IPS-18a (cell line): Measurements from ENCODE around the gene NLK.
"Not testable (repeated sequence)": the region's sequence is repeated elsewhere in the genome, so short reads cannot be mapped to it uniquely, and the experiment has no call there.

Source experiments
- H3K27ac ChIP-seq: one replicate; pipeline ENCODE4 v1.5.1; 2013; ENCODE audit warnings: low read length
- H3K27me3 ChIP-seq: one replicate; pipeline ENCODE4 v1.6.1; 2013; ENCODE audit warnings: mild to moderate bottlenecking, low read length; ENCODE audit not compliant: control insufficient read depth, insufficient read depth
- H3K36me3 ChIP-seq: one replicate; pipeline ENCODE4 v1.6.1; 2013; ENCODE audit warnings: low read depth, low read length; ENCODE audit not compliant: control insufficient read depth
- H3K4me1 ChIP-seq: one replicate; pipeline ENCODE4 v1.6.1; 2013; ENCODE audit warnings: low read depth, low read length; ENCODE audit not compliant: control insufficient read depth
- H3K4me3 ChIP-seq: one replicate; pipeline ENCODE4 v1.5.1; 2013; ENCODE audit warnings: low read length
- H3K9ac ChIP-seq: one replicate; pipeline ENCODE4 v1.6.1; 2013; ENCODE audit warnings: mild to moderate bottlenecking, low read length, moderate library complexity
- H3K9me3 ChIP-seq: one replicate; pipeline ENCODE4 v1.6.1; 2013; ENCODE audit warnings: low read depth, low read length; ENCODE audit not compliant: control insufficient read depth

NLK gene

DNA sequence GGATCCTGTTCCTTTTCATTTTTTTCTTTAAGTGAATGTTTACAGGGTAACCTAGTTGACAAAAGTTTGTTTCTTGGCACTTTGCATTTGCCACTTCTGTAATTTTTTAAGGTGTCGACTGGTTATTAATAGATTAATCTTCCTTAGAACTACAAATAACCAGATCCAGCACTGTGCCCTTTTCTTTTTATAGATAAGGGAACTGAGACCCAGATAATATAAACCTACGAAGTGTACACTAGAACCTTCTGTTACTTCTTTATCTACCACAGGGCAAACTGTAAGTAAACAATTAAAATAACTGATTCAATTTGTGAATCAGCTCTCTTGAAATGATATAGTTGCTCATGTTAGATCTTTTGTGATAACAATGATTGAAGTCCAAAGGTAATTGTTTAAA lies 55.4 kb downstream of the NLK start:
- Histone ChIP-seq H3K9me3 (no peaks in the 10 kb centered on the region), H3K9ac (no peak overlapping the region), H3K27me3 (no peaks in the 10 kb centered on the region), H3K4me3 (no peak overlapping the region), H3K27ac (no peak overlapping the region), H3K36me3 (no peaks in the 10 kb centered on the region), H3K4me1 (peaks cover 22% of the 10 kb centered on the region)

DNA sequence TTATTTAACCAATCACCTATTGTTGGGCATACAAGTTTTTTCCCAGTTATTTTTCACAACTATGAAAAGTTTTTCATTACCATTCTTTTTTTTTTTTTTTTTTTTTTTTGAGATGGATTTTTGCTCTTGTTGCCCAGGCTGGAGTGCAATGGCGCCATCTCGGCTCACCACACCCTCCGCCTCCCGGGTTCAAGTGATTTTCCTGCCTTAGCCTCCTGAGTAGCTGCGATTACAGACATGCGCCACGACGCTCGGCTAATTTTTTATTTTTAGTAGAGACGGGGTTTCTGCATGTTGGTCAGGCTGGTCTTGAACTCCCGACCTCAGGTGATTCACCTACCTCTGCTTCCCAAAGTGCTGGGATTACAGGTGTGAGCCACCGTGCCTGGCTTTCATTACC lies 56.1 kb downstream of the NLK start:
- not testable (repeated sequence) for H3K27ac ChIP-seq, H3K27me3 ChIP-seq, H3K9ac ChIP-seq, H3K9me3 ChIP-seq, H3K4me3 ChIP-seq, H3K36me3 ChIP-seq
- peaks cover 16% of the 10 kb centered on the region for H3K4me1 ChIP-seq

DNA sequence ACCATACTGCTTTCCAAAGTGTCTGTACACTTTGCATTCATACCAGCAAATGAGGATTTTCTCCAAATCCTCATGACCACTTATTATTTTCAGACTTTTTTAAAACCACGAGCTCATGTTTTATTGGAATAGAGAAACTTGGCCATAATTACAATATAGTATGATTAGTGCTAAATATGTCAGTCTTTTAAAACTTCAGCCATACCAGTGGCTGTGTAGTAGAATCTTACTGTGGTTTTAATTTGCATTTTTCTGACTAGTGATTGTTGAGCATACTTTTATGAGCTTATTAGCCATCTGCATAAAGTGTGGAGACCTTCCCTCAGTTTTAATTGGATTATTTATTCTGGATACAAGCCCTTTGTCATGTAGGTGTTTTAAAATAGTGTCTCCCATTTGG lies 57.8 kb downstream of the NLK start:
- Histone ChIP-seq H3K27ac (no peak overlapping the region), H3K4me3 (no peak overlapping the region), H3K4me1 (peaks cover 5% of the 10 kb centered on the region), H3K27me3 (no peaks in the 10 kb centered on the region), H3K9ac (no peak overlapping the region), H3K9me3 (no peaks in the 10 kb centered on the region), H3K36me3 (no peaks in the 10 kb centered on the region)

DNA sequence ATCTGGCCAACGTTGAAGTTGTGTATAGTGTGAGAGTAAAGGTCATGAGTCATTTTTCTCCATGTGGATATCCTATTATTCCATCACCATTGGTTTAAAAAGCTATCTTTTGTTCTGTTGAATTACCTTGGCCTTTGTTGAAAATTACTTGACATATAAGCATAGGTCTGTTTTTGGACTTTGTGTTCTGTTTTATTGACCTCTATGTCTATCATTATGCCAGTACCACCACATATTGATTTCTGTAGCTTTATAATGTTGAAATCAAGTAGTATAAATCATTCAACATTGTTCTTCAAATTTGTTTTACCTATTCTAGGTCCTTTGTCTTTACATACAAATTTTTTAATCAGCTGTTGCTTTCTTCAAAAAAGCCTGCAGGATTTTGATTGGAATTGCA lies 58.5 kb downstream of the NLK start:
- no peaks in the 10 kb centered on the region for H3K36me3 ChIP-seq
- H3K27me3 ChIP-seq = no peaks in the 10 kb centered on the region
- H3K4me1 ChIP-seq = peaks cover 5% of the 10 kb centered on the region
- H3K9me3 ChIP-seq = no peaks in the 10 kb centered on the region
- H3K27ac ChIP-seq = no peak overlapping the region
- H3K4me3 ChIP-seq = no peak overlapping the region
- H3K9ac ChIP-seq = no peak overlapping the region

DNA sequence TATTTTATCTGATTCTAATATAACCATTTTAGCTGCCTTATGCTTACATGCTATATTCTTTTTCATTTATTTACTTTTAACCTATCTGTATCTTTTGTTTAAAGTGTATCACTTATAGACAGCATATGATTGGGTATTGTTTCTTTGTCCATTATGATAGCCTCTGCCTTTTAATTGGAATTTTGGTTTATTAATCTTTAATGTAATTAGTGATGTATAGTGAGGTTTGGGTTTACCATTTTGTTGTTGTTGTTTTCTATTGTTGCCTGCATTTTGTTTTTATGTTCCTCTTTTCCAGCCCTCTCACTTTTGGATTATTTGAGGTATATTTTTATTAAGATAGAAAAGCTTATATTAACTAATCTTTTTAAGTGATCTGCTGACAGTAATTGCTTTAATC lies 59.4 kb downstream of the NLK start:
- no peaks in the 10 kb centered on the region for H3K27me3 ChIP-seq
- H3K4me3 ChIP-seq = no peak overlapping the region
- H3K27ac ChIP-seq = no peak overlapping the region
- no peaks in the 10 kb centered on the region for H3K9me3 ChIP-seq
- H3K4me1 ChIP-seq = no peaks in the 10 kb centered on the region
- no peaks in the 10 kb centered on the region for H3K36me3 ChIP-seq
- H3K9ac ChIP-seq = no peak overlapping the region

DNA sequence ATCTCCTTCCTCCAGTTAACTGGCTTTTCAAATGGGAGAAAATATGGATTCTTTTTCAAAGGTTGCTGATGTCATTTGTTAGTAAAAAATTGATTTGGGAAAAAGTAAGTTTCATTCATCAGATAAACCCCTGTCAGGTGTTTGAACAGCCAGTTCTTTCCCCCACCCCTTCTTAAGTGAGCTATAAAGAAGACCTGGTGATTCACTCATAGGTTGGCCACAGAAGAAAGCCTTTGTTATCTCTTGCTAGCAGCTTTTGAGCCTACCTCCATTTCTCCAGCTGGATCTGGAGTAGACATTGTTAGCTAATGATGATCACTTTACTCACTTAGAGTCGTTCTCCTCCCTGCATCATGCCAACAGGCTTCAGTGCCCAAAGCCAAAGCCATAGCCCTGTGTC lies 63.0 kb downstream of the NLK start:
- H3K9me3 ChIP-seq = no peaks in the 10 kb centered on the region
- H3K4me1 ChIP-seq = no peaks in the 10 kb centered on the region
- H3K27me3 ChIP-seq = no peaks in the 10 kb centered on the region
- no peak overlapping the region for H3K4me3 ChIP-seq
- no peak overlapping the region for H3K9ac ChIP-seq
- no peaks in the 10 kb centered on the region for H3K36me3 ChIP-seq
- no peak overlapping the region for H3K27ac ChIP-seq

DNA sequence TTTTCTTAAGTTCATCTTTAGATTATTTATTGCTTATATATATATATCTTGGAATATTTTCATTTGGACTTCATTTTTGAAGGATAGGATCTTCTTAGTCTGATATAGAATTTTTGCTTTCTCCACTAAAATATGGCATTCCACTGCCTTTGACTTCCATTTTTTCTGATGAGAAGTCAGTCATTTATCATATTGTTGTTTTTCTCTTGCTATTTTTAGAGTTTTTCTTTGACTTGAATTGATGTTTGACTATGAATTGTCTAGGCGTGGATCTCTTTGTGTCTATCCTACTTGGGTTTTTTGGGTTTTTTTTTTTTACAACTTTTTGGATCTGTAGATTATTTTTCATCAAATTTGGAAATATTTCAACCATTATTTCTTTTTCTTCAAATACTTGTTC lies 67.7 kb downstream of the NLK start:
- Histone ChIP-seq H3K36me3 (no peaks in the 10 kb centered on the region), H3K27ac (no peak overlapping the region), H3K27me3 (no peaks in the 10 kb centered on the region), H3K4me1 (peaks cover 26% of the 10 kb centered on the region), H3K4me3 (no peak overlapping the region), H3K9ac (no peak overlapping the region), H3K9me3 (no peaks in the 10 kb centered on the region)

DNA sequence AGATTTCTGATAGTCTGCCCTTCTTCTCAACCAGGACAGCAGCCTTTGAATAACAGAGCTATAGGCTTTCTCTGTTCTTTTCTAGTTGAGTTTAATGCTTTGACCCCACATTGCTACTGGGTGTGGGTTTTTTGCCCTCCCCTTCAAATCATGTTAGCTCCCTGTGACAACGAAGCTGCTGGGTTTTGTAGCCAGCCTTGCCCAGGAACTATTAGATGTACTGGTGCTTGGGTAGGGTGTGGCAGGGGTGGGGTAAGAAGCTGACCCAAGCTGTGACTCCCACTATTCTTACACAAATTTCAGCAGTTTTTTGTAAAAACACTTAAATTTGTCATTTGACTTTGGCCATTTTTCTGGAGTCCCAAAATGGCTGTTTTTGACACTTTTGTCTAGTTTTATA lies 69.7 kb downstream of the NLK start:
- Histone ChIP-seq H3K27me3 (no peaks in the 10 kb centered on the region), H3K9me3 (no peaks in the 10 kb centered on the region), H3K27ac (no peak overlapping the region), H3K9ac (no peak overlapping the region), H3K36me3 (no peaks in the 10 kb centered on the region), H3K4me1 (peaks cover 27% of the 10 kb centered on the region), H3K4me3 (no peak overlapping the region)

DNA sequence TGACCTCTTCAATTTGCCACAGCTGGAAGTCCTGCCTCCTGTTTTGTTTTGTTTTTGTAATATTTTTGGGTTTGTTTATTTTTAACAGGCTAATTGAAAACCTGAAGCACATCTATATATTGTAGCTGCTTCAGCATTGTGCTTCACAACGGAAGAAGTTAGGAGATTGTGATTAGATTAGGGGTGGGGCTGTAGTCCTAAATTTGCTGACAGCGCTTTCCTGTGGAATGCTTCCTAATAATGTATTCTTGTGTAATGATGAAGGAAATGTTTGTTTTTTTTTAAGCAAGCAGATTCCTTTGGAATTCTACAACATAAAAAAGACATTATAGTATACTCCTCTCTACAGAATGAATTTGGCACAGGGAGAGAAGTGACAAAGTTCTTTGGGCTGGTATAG lies 70.1 kb downstream of the NLK start:
- H3K27me3 ChIP-seq = no peaks in the 10 kb centered on the region
- H3K36me3 ChIP-seq = no peaks in the 10 kb centered on the region
- no peak overlapping the region for H3K4me3 ChIP-seq
- H3K9ac ChIP-seq = no peak overlapping the region
- H3K9me3 ChIP-seq = no peaks in the 10 kb centered on the region
- peaks cover 27% of the 10 kb centered on the region for H3K4me1 ChIP-seq
- H3K27ac ChIP-seq = no peak overlapping the region

DNA sequence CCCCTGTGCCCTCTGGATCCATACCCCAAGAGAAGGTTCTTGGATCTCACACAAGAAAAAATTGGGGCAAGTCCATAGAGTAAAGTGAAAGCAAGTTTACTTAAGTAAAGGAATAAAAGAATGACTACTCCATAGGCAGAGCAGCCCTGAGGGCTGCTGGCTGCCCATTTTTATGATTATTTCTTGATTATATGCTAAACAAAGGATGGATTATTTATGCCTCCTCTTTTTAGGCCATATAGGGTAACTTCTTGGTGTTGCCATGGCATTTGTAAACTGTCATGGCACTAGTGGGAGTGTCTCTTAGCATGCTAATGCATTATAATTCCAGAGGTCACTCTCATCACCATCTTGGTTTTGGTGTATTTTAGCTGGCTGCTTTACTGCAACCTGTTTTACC lies 70.8 kb downstream of the NLK start:
- Histone ChIP-seq H3K27ac (no peak overlapping the region), H3K9me3 (no peaks in the 10 kb centered on the region)

DNA sequence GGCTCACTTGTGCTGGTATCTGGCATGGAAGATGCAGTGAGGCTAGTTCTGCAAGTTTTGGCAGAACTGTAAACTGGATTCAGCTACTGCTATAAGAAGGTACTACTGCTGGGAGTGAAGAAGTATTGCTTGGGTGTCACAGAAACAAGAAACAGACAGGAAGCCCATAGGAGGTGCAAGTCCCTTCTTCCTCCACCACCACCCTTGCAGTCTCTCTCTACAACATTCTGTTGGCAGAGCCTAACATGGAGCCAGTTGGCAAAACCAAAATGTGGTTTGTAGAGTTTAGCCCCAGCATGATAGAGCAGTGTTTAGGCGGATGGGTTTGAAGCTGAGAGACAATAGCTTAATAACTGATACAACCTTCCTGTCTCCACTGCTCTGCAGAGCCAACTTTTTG lies 72.6 kb downstream of the NLK start:
- Histone ChIP-seq H3K4me1 (peaks cover 27% of the 10 kb centered on the region), H3K36me3 (no peaks in the 10 kb centered on the region), H3K27ac (no peak overlapping the region), H3K27me3 (no peaks in the 10 kb centered on the region), H3K9me3 (no peaks in the 10 kb centered on the region), H3K4me3 (no peak overlapping the region), H3K9ac (no peak overlapping the region)

More for the DNA sequence above, 70.8 kb downstream of the NLK start:
- Histone ChIP-seq H3K4me1 (peaks cover 27% of the 10 kb centered on the region), H3K9ac (no peak overlapping the region), H3K36me3 (no peaks in the 10 kb centered on the region), H3K27me3 (no peaks in the 10 kb centered on the region), H3K4me3 (no peak overlapping the region)

DNA sequence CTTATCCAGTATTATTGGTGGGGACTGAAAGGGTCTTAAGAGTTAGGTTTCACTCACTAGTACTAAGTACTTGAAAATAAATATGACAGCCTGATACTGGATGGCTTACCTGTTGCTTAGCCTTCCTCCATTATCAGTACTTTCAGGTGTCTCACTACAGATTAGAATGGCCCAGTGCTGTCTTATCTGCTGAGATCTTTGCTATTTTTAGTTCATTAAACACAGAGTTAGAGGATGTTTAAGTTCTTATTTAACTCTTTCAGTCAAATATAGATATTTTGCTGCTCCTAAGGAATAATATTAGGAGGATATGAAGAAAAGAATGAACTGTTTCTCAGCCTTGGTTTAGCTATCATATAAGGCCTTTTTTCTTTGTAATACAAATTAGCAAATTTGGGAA lies 74.8 kb downstream of the NLK start:
- H3K4me1 ChIP-seq = peaks cover 27% of the 10 kb centered on the region
- H3K27me3 ChIP-seq = no peaks in the 10 kb centered on the region
- no peaks in the 10 kb centered on the region for H3K9me3 ChIP-seq
- H3K36me3 ChIP-seq = no peaks in the 10 kb centered on the region
- H3K27ac ChIP-seq = no peak overlapping the region
- H3K9ac ChIP-seq = no peak overlapping the region
- H3K4me3 ChIP-seq = no peak overlapping the region

DNA sequence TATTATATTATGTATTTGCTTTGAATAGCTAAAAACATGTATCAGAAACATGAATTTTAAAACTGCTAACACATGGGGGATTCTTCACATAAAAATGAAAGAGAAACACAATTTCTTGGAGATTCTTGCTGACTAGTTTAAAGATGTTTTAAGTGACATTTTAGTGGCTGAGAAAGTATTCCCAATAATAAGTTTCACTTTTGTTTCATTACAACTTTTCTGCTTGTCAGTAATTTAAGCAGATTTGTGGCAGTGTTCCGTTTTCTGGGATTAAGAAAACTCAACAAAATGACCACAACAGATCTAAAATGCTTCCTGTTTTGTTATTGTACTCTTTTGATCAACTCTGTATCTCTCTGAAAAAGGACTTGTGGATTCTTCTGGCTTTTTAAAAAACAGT lies 75.9 kb downstream of the NLK start:
- Histone ChIP-seq H3K9me3 (no peaks in the 10 kb centered on the region), H3K27ac (no peak overlapping the region), H3K9ac (peak overlapping the region; percentile 5), H3K4me1 (peaks cover 17% of the 10 kb centered on the region), H3K27me3 (no peaks in the 10 kb centered on the region), H3K4me3 (no peak overlapping the region), H3K36me3 (peaks cover under 1% of the 10 kb centered on the region)
